ENCODE data around the gene GRAPL. TPM values are rescaled to one million over a fixed set of nuclear protein-coding genes. Genes with fewer than 3 reads are reported as not detected.
"Not testable (repeated sequence)": the region's sequence is repeated elsewhere in the genome, so short reads cannot be mapped to it uniquely, and the experiment has no call there.

Gene GRAPL
- total RNA-seq = 2.6 TPM
- polyA plus RNA-seq = 1.2 TPM

GRCh38 chr17:19127148-19127980 is at the start of gene GRAPL:
Gene GRAPL (plus strand): TSS chr17:19127589. CDS start chr17:19127620, 31 bp downstream.
- DNase-seq (ENCODE audit: extremely low spot score); H3K27ac ChIP-seq (ENCODE audit: low read depth); H3K4me1 ChIP-seq (ENCODE audit: insufficient read depth); H3K4me3 ChIP-seq (ENCODE audit: low read depth, low read length); H3K36me3 ChIP-seq (ENCODE audit: insufficient read depth): not testable (repeated sequence)
- WGBS = no CpG with 5 or more reads among the region's 14 CpGs

GRCh38 chr17:19088804-19089685 is 38.3 kb upstream of the GRAPL start:
- not testable (repeated sequence) for H3K4me3 ChIP-seq (ENCODE audit: low read depth, low read length); DNase-seq (ENCODE audit: extremely low spot score); H3K27ac ChIP-seq (ENCODE audit: low read depth); H3K4me1 ChIP-seq (ENCODE audit: insufficient read depth); H3K36me3 ChIP-seq (ENCODE audit: insufficient read depth)
- 0% methylated on average over 2 of the region's 77 CpGs for WGBS

- H3K4me3 ChIP-seq (ENCODE audit: low read depth, low read length); DNase-seq (ENCODE audit: extremely low spot score); H3K4me1 ChIP-seq (ENCODE audit: insufficient read depth); H3K27ac ChIP-seq (ENCODE audit: low read depth); H3K36me3 ChIP-seq (ENCODE audit: insufficient read depth): not testable (repeated sequence)
- no CpG with 5 or more reads among the region's 13 CpGs for WGBS
Observed at GRCh38 chr17:19090058-19090772, 37.2 kb upstream of the GRAPL start.

GRCh38 chr17:19092737-19093683 is 34.4 kb upstream of the GRAPL start:
- H3K4me1 ChIP-seq (ENCODE audit: insufficient read depth); H3K36me3 ChIP-seq (ENCODE audit: insufficient read depth); H3K27ac ChIP-seq (ENCODE audit: low read depth); DNase-seq (ENCODE audit: extremely low spot score); H3K4me3 ChIP-seq (ENCODE audit: low read depth, low read length): not testable (repeated sequence)
- 44% methylated on average over 12 of the region's 15 CpGs for whole genome bisulfite sequencing

- not testable (repeated sequence) for DNase-seq (ENCODE audit: extremely low spot score); H3K36me3 ChIP-seq (ENCODE audit: insufficient read depth); H3K27ac ChIP-seq (ENCODE audit: low read depth); H3K4me3 ChIP-seq (ENCODE audit: low read depth, low read length); H3K4me1 ChIP-seq (ENCODE audit: insufficient read depth)
- WGBS = 87% methylated on average over 7 of the region's 15 CpGs
Observed at GRCh38 chr17:19093684-19094438, 33.5 kb upstream of the GRAPL start.

- not testable (repeated sequence) for H3K36me3 ChIP-seq (ENCODE audit: insufficient read depth); H3K27ac ChIP-seq (ENCODE audit: low read depth); H3K4me3 ChIP-seq (ENCODE audit: low read depth, low read length); H3K4me1 ChIP-seq (ENCODE audit: insufficient read depth); DNase-seq (ENCODE audit: extremely low spot score)
- 25% methylated on average over 3 of the region's 6 CpGs for WGBS
Observed at GRCh38 chr17:19108517-19108916, 18.9 kb upstream of the GRAPL start.

- WGBS = no CpG with 5 or more reads among the region's 45 CpGs
- not testable (repeated sequence) for DNase-seq (ENCODE audit: extremely low spot score); H3K4me1 ChIP-seq (ENCODE audit: insufficient read depth); H3K36me3 ChIP-seq (ENCODE audit: insufficient read depth); H3K27ac ChIP-seq (ENCODE audit: low read depth)
- H3K4me3 ChIP-seq (ENCODE audit: low read depth, low read length) = peak overlapping the region; percentile 35
Observed at GRCh38 chr17:19110189-19111097, 16.9 kb upstream of the GRAPL start.

GRCh38 chr17:19111111-19111711 is 16.2 kb upstream of the GRAPL start:
- H3K4me3 ChIP-seq (ENCODE audit: low read depth, low read length) = peak overlapping the region; percentile 35
- H3K27ac ChIP-seq (ENCODE audit: low read depth); DNase-seq (ENCODE audit: extremely low spot score); H3K36me3 ChIP-seq (ENCODE audit: insufficient read depth); H3K4me1 ChIP-seq (ENCODE audit: insufficient read depth): not testable (repeated sequence)
- under 1% methylated on average over 39 of the region's 39 CpGs for WGBS

- not testable (repeated sequence) for H3K27ac ChIP-seq (ENCODE audit: low read depth); H3K36me3 ChIP-seq (ENCODE audit: insufficient read depth); DNase-seq (ENCODE audit: extremely low spot score); H3K4me1 ChIP-seq (ENCODE audit: insufficient read depth); H3K4me3 ChIP-seq (ENCODE audit: low read depth, low read length)
- WGBS = under 1% methylated on average over 28 of the region's 47 CpGs
Observed at GRCh38 chr17:19111801-19112458, 15.5 kb upstream of the GRAPL start.

GRCh38 chr17:19112459-19112826 is 14.9 kb upstream of the GRAPL start:
- not testable (repeated sequence) for H3K27ac ChIP-seq (ENCODE audit: low read depth)

GRCh38 chr17:19118695-19119094 is 8.7 kb upstream of the GRAPL start:
- not testable (repeated sequence) for H3K36me3 ChIP-seq (ENCODE audit: insufficient read depth); H3K4me1 ChIP-seq (ENCODE audit: insufficient read depth); H3K4me3 ChIP-seq (ENCODE audit: low read depth, low read length); DNase-seq (ENCODE audit: extremely low spot score); H3K27ac ChIP-seq (ENCODE audit: low read depth)
- no CpG with 5 or more reads among the region's 12 CpGs for WGBS

More at GRCh38 chr17:19112459-19112826, 14.9 kb upstream of the GRAPL start:
- H3K36me3 ChIP-seq (ENCODE audit: insufficient read depth); H3K4me3 ChIP-seq (ENCODE audit: low read depth, low read length); DNase-seq (ENCODE audit: extremely low spot score); H3K4me1 ChIP-seq (ENCODE audit: insufficient read depth): not testable (repeated sequence)
- WGBS = no CpG with 5 or more reads among the region's 18 CpGs
